ENCODE measurements around the gene MOK. TPM values are rescaled to one million over a fixed set of nuclear protein-coding genes. Genes with fewer than 3 reads are reported as not detected.

Gene MOK
- polyA plus RNA-seq, 4 donors: 2.9 to 11.5 (median 4.7) TPM

Other genes with a start within 250 kb of the MOK start
- 100 to 1,000 TPM; 169 to 513 (median 306) TPM for gene HSP90AA1, start 218.1 kb downstream of the MOK start, polyA plus RNA-seq
- gene WDR20, start 165.3 kb downstream of the MOK start, polyA plus RNA-seq: 10 to 100 TPM; 14.6 to 33.1 (median 23.3) TPM
- gene ZNF839, start 14.6 kb upstream of the MOK start, polyA plus RNA-seq: 10 to 100 TPM in 2 of 4 donors, 1 to 10 TPM in 2; 7.8 to 21.7 (median 14.3) TPM
- 10 to 100 TPM; 30.9 to 39.7 (median 36.1) TPM for gene CINP, start 57.7 kb upstream of the MOK start, polyA plus RNA-seq
- gene TECPR2, start 57.8 kb upstream of the MOK start, polyA plus RNA-seq: 10 to 100 TPM in 1 of 4 donors, 1 to 10 TPM in 3; 3.2 to 10.6 (median 7.6) TPM
- 10 to 100 TPM; 21.2 to 88.4 (median 43.6) TPM for gene ANKRD9, start 204.6 kb upstream of the MOK start, polyA plus RNA-seq